Thyroid gland (tissue), 4 donors: ENCODE results near the gene IL17C. TPM values are rescaled to one million over a fixed set of nuclear protein-coding genes. Genes with fewer than 3 reads are reported as not detected.
A peak's percentile ranks its signal among the peaks of the same experiment; 100 is the strongest.

Experiments used
- DNase-seq, 2 donors: peaks; one replicate each; pipeline ENCODE4 v3.0.0-alpha.2; 2019
- H3K27ac ChIP-seq, 3 donors: fragments of 200-600 bp; sonication (generic); 1 replicate in 2 of 3; 2 replicates in 1 of 3; pipeline ENCODE4 v1.5.1; 2016 to 2019; ENCODE audit warnings: mild to moderate bottlenecking in 1 of 3, moderate library complexity in 1 of 3
- H3K27me3 ChIP-seq: fragments of 200-600 bp; sonication (generic); one replicate; pipeline ENCODE4 v1.5.1; 2019
- H3K36me3 ChIP-seq, 2 donors: fragments of 200-600 bp; sonication (generic); one replicate each; pipeline ENCODE4 v1.5.1; 2016 to 2019
- H3K4me1 ChIP-seq, 2 donors: fragments of 200-600 bp; sonication (generic); one replicate each; pipeline ENCODE4 v1.5.1; 2017 to 2019
- H3K4me3 ChIP-seq, 3 donors: fragments of 200-600 bp; sonication (generic); replicated peaks in 1 of 3; 1 replicate in 2 of 3; 2 replicates in 1 of 3; pipeline ENCODE4 v1.5.1; 2016; ENCODE audit warnings: mild to moderate bottlenecking in 1 of 3
- H3K9me3 ChIP-seq: fragments of 200-600 bp; sonication (generic); one replicate; pipeline ENCODE4 v1.5.1; 2017
- CTCF ChIP-seq, 6 experiments: fragments of 200-600 bp in 3 of 6; fragments of 450-650 bp in 3 of 6; sonication (generic) in 3 of 6; IDR thresholded peaks; one replicate each; pipeline ENCODE4 v1.5.1; 2016 to 2019; ENCODE audit warnings: antibody characterized with exemption in 6 of 6, mild to moderate bottlenecking in 2 of 6, inconsistent platforms in 1 of 6, moderate library complexity in 1 of 6
- POLR2A ChIP-seq, 2 donors: fragments of 450-650 bp; IDR thresholded peaks; one replicate each; pipeline ENCODE4 v1.6.1; 2017; ENCODE audit warnings: antibody characterized with exemption in 2 of 2, mild to moderate bottlenecking in 2 of 2, moderate library complexity in 1 of 2
- WGBS, 2 donors: methylation state at CpG; one replicate each; pipeline ENCODE4 v1.1.5; 2017; 5-methylcytosine and 5-hydroxymethylcytosine counted together
- intact Hi-C: fragments of 100-400 bp; cut with DNase I; formaldehyde crosslinking; loops from one replicate; pipeline ENCODE4 v1.15.1; 2023
- total RNA-seq, 4 donors: library from RNA; depleted of rRNA; stranded (reverse); fragments of >200 nt; gene quantifications; one replicate each; pipeline ENCODE4 v1.2.3, GENCODE V29; 2016

IL17C gene
- total RNA-seq, 4 donors from 2014 or later, result not detected

GRCh38 chr16:88627531-88628411, 10.6 kb upstream of the IL17C start:
- H3K27ac ChIP-seq, result no peak overlapping the region
- no peaks in the 10 kb centered on the region for H3K27me3 ChIP-seq
- no peaks in the 10 kb centered on the region for H3K9me3 ChIP-seq
- no peak for DNase-seq
- intact Hi-C loops, result no loop called here
- 92 to 95% methylated on average over 17 to 22 of the region's 27 CpGs for WGBS, 2 donors
- H3K36me3 ChIP-seq, result peaks cover 55 to 57% of the 10 kb centered on the region in 2 donors
- TF ChIP-seq POLR2A (IDR thresholded peaks at IDR 0.05), result no peak
- TF ChIP-seq CTCF (IDR thresholded peaks at IDR 0.05), result no peak
- no peaks in the 10 kb centered on the region for H3K4me1 ChIP-seq
- H3K4me3 ChIP-seq, result no peak overlapping the region

GRCh38 chr16:88628512-88628974, 9.8 kb upstream of the IL17C start:
- 75 to 76% methylated on average over 8 to 10 of the region's 12 CpGs for WGBS, 2 donors
- H3K4me3 ChIP-seq, result no peak overlapping the region
- H3K36me3 ChIP-seq, result peaks cover 48 to 50% of the 10 kb centered on the region in 2 donors
- no peak for TF ChIP-seq POLR2A (IDR thresholded peaks at IDR 0.05)
- peak in 1 of 6 experiments; percentile 27 for TF ChIP-seq CTCF (IDR thresholded peaks at IDR 0.05)
- no peaks in the 10 kb centered on the region for H3K9me3 ChIP-seq
- no peaks in the 10 kb centered on the region for H3K27me3 ChIP-seq
- H3K4me1 ChIP-seq, result peaks cover 0 to 1% of the 10 kb centered on the region in 2 donors
- no peak overlapping the region for H3K27ac ChIP-seq
- intact Hi-C loops, result no loop called here
- no peak for DNase-seq

GRCh38 chr16:88629835-88630234, 8.5 kb upstream of the IL17C start:
- Histone ChIP-seq H3K4me3 (no peak overlapping the region), H3K36me3 (peaks cover 35 to 37% of the 10 kb centered on the region in 2 donors), H3K27ac (no peak overlapping the region), H3K4me1 (peaks cover 0 to 14% of the 10 kb centered on the region in 2 donors), H3K9me3 (no peaks in the 10 kb centered on the region), H3K27me3 (no peaks in the 10 kb centered on the region)
- intact Hi-C loops, result no loop called here
- WGBS, 2 donors, result 94 to 97% methylated on average over 6 to 9 of the region's 9 CpGs
- DNase-seq, result no peak
- TF ChIP-seq POLR2A (IDR thresholded peaks at IDR 0.05), result no peak
- no peak for TF ChIP-seq CTCF (IDR thresholded peaks at IDR 0.05)

- intact Hi-C loops, result no loop called here
- Histone ChIP-seq H3K9me3 (no peaks in the 10 kb centered on the region), H3K4me3 (no peak overlapping the region), H3K4me1 (peaks cover 0 to 17% of the 10 kb centered on the region in 2 donors), H3K36me3 (peaks cover 29 to 31% of the 10 kb centered on the region in 2 donors), H3K27ac (no peak overlapping the region), H3K27me3 (no peaks in the 10 kb centered on the region)
- TF ChIP-seq CTCF (IDR thresholded peaks at IDR 0.05), result no peak
- TF ChIP-seq POLR2A (IDR thresholded peaks at IDR 0.05), result no peak
- DNase-seq, result no peak
- WGBS, 2 donors, result 92 to 95% methylated on average over 9 to 10 of the region's 12 CpGs
These were observed 7.9 kb upstream of the IL17C start for GRCh38 chr16:88630433-88630832.

GRCh38 chr16:88630941-88631340, 7.4 kb upstream of the IL17C start:
- 93 to 95% methylated on average over 14 to 19 of the region's 23 CpGs for WGBS, 2 donors
- Histone ChIP-seq H3K4me1 (peaks cover 0 to 17% of the 10 kb centered on the region in 2 donors), H3K36me3 (peaks cover 29% of the 10 kb centered on the region in 2 donors), H3K27me3 (no peaks in the 10 kb centered on the region), H3K9me3 (no peaks in the 10 kb centered on the region), H3K4me3 (no peak overlapping the region), H3K27ac (no peak overlapping the region)
- no peak for TF ChIP-seq POLR2A (IDR thresholded peaks at IDR 0.05)
- no peak for DNase-seq
- intact Hi-C loops, result no loop called here
